ENCODE measurements around the gene CFLAR.
A peak's percentile ranks its signal among the peaks of the same experiment; 100 is the strongest.
"Not testable (repeated sequence)": the region's sequence is repeated elsewhere in the genome, so short reads cannot be mapped to it uniquely, and the experiment has no call there.

Gene CFLAR

DNA sequence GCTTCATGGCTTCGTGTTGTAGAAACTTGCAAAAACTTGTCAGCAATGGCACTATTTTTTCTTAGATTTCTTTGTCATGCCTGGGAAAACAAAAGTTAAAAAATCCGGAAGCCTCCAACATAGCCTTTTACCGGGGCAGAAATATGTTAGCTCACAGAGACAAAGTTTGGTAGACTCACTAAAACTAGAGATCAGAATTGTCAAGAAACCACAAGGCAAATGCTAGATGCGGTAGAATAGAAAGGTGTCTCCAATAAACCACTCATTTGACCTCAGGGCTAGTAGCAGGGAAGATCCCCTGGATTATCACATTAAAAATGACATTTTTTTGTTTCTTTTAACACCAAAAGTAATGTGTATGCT, 67.4 kb downstream of the CFLAR start:
- DNase-seq, result no peak

DNA sequence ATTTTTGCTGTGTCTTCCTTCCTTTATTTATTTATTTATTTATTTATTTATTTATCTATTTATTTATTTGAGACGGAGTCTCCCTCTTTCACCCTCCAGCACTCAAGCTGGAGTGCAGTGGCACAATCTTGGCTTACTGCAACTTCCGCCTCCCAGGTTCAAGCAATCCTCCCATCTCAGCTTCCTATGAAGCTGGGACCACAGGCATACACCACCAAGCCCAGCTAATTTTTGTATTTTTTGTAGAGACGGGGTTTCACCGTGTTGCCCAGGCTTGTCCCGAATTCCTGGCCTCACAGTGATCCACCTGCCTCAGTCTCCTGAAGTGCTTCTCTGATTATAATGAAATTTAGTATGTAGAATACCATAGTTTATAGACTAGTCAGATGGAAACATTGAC, 67.9 kb downstream of the CFLAR start:
- DNase-seq, result not testable (repeated sequence)

DNA sequence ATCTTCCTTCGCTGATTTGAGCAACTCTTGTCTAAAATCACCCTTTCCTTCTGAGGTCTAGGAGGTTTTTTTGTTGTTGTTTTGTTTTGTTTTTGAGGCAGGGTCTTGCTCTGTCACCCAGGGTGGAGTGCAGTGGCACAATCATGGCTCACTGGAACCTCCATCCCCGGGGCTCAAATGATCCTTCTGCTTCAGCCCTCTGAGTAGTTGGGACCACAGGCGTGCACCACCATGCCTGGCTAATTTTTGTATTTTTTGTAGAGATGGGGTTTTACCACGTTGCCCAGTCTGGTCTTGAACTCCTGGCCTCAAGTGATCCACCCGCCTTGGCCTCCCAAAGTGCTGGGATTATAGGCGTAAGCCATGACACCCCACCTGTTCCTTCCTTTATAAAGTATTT, 68.3 kb downstream of the CFLAR start:
- DNase-seq, result not testable (repeated sequence)

DNA sequence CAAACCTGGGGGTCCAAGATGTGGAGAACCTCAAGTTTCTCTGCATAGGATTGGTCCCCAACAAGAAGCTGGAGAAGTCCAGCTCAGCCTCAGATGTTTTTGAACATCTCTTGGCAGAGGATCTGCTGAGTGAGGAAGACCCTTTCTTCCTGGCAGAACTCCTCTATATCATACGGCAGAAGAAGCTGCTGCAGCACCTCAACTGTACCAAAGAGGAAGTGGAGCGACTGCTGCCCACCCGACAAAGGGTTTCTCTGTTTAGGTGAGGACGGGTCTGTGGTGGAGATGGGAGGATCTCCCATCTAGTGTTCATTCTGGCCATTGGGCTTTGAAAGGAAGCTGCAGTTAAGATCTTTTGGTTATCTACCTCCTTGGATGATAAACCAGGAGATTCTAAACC, 69.9 kb downstream of the CFLAR start:
- no peak for DNase-seq

DNA sequence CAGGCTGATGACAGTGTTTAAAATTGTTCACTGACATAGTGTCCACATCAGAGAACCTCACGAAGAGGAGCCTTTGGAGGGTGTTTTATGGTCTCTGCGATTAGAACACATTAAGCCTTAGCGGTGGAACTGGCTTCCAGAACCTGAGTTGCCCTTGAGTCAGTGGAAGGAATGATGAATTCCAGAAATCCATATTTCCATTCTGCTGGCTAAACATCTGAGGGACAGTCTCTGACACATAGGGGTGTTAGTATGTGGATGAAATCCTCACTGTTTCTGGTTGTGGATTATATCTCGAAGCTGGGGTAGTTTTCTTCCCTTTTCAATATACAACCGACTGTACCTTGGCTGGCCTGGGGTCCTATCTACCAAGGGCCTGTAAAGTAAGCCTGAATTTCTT, 71.0 kb downstream of the CFLAR start:
- DNase-seq, result no peak

DNA sequence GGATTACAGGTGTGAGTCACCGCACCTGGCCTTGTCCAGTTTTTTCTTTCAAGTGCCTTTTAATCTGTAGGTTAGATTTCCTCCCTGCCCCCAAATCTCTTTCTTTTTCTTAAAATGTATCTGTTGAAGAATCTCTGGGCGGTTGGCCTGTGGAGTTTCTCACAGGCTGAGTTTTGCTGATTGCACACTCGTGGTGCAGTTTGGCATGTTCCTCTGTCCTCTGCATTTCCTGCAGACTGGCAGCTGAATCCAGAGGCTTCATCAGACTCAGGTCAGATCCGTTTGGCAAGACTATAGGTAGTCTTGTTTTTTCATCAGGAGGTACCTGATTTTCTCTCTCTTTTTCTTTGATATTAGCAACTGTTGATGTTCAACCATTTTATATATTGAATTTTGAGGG, 72.5 kb downstream of the CFLAR start:
- no peak for DNase-seq

DNA sequence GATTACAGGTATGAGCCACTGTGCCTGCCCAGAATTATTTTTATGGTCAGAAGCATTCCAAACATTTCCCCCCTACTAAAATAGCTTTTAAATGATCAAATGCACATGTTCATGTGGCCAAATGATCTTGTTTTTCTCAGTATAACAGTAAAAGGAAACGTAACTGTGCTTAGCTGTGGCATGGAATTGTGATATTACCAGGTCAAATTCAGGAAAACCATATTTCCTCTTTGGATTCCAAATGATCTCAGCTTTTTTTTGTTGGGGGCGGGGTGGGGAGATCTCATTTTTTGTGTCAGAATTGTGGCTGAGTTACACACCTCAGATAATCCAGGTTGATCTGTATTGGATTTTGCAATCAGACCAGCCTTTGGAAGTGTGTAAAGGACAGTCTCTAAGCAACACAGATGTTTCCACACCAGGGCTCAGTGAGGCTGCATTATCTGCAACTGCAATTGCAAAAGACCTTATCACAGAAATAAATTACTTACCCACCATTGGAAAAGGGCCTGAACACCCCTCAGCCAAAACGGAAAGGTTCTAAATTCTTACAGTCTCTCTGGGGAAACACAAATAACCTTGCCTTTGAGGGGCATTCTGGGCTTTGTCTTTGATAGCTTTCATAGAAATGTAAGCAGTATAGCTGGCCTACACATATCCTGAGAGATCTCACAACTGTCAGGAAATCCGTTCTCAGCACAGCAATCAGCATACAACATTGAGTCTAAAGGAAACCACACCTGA, 75.3 kb downstream of the CFLAR start:
- DNase-seq, result no peak

DNA sequence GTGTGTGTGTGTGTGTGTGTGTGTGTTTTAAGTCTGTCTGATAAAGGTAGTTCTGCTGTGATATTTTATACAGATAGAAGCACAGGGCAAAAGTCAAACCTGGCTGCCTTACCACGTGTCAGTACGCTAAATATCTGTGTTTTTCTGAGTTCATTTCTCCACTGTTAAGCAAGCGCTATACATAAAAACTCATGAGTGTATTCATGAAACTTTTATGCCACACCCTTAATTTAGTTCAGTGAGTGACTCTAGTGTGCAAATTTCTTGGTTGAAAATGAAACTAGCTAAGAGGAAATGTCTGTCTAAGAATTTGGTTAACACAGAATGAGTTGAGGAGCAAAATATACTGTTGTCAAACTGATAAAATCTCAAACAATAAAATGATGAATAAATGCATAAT, 78.1 kb downstream of the CFLAR start:
- no peak for DNase-seq

DNA sequence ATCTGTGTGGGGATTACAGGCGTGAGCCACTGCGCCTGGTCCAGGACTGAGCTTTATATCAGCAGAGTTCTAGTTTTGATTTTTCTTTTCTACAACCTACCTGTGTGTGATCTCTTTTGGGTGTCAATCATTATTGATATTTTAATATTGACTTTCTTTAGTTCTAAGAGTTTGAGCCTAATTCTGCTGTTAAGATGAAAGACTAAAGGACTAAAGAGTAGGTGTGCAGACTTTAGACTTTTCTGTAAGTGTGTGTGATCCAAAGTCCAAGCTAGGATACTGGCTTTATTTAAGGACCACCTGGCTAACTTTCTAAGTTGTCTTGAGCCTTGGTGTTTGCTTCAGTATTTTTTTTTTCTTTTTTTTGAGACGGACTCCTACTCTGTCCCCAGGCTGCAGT, 79.4 kb downstream of the CFLAR start:
- no peak for DNase-seq

DNA sequence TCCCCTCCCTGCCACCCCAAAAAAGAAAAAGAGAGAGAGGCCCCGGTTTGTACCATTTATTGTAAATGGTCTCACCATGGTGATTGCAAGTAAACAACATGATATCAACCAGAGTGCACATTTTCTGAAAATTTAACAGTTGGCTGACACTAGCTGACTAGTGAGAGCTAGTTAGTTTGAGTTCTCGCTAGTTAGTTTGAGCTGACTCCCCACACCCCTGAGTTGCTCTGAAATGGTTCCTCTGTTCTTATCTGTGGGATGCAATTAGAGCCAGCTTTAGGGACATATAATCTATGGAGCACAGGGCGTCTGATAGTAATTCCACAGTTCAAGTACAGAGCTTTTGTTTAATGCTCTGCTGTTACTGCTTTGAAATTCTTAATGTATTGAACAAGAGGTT, 80.0 kb downstream of the CFLAR start:
- no peak for DNase-seq

DNA sequence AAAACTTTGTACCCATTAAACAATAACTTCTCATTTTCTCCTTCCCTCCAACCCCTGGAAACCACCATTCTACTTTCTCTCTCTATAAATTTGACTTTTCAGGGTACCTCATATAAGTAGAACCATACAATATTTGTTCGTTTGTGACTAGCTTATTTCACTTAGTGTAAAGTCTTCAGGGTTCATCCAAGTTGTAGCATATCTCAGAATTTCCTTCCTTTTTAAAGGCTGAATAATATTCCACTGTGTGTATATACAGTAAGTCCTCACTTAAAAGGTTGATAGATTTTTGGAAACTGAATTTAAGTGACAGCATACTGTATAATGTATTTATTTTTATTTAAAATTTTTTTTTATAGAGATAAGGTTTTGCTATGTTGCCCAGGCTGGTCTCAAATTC, 80.8 kb downstream of the CFLAR start:
- DNase-seq, result no peak

DNA sequence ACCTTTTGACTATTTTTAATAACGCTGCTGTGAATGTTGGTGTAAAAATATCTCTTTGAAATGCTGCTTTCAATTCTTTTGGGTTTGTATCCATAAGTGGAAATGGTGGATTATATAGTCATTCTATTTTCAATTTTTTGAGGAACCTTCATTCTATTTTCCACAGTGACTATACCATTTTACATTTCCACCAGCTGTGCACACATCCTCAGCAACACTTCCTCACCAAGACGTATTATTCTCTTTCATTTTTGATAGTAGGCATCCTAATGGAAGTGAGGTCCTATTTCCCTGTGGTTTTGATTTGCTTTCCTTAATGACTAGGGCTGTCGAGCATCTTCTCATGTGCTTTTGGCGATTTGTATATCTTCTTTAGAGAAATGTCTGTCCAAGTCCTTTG, 81.8 kb downstream of the CFLAR start:
- DNase-seq, result no peak

DNA sequence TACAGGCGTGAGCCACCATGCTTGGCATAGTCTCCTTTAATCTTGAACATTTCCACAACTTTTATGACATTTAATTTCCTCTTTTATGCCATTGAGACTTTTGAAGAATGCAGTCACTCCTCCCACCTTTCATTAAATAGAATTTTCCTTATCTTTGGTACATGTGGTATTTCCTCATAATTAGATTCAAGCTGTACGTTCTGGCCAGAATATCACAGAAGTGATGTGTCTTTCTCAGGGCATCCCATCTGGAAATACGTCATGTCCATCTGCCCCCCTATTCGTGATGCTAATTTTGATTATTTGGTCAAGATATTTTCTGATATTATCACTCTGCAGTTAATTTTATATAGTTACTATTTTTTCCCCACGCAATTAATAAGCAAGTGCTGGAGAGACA, 83.9 kb downstream of the CFLAR start:
- DNase-seq, result no peak

DNA sequence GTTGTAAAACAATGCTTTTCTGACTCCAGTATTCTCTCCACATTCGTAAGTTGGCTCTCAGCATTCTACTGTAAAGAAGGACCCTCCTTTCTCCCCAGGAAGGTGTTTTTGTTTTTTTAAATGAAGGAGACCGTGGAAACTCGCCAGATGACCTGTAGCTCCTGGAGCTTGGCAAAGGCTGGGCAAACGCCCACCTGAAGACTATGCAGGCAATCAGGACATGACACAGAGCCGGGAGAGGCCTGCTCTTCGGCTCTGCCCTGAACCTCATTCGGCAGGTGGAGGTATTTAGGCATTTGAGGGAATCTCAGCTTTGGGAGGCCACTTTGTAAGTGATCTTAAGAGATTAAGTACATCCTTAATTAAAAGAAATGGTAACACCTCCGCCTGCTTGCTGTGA, 84.4 kb downstream of the CFLAR start:
- no peak for DNase-seq

DNA sequence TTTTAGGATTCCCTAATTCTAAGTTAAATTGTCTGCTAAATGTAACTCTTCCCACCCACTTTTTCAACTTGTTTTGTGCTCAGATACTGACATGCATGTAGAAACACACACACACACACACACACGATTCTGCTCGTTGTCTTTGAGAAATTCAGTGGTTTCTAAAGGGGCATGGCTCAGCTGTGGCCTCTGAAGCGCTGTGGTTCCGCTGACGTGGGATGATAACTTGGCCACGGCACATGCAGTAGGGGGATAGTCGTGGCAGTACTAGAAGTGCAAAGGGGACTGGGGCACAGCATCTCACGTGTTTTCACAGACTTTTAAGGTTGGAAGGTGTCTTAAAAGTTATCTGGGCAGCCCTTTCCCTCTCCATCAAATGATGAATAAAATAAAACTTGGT, 85.4 kb downstream of the CFLAR start:
- no peak for DNase-seq

DNA sequence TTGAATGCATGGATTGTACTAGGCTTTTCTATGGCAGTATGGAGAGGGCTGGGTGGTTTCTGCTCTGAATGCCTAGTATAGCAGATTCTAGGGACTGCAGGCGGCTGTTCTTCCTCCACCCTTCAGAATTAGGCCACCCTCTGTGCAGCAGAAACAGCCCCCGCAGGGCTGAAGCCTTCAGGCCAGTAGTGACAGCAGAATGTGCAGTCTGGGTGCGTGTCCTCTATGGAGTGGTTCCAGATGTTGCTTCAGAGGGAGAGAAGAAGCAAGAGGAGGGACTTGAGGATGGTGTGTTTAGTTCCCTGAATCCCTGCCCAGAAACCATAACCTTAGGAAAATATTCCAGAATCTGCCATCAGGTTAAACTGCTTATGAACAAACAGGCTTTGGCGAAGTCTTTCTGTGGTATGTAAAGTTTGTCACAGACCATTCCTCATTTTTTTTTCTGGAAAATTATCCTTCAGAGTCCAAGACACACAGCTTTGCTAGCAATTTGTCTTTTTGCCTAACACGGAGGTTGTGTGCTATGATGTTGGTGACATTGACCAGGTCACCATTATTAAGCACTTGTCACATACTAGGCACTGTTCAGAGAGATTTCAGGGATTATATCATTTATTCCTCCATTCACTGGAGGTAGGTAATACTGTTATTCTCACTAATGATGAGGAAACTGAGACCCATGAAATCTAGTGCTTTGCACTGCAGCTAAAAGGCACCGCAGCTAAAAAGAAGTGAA, 88.1 kb downstream of the CFLAR start:
- DNase-seq, result peak; percentile 40

DNA sequence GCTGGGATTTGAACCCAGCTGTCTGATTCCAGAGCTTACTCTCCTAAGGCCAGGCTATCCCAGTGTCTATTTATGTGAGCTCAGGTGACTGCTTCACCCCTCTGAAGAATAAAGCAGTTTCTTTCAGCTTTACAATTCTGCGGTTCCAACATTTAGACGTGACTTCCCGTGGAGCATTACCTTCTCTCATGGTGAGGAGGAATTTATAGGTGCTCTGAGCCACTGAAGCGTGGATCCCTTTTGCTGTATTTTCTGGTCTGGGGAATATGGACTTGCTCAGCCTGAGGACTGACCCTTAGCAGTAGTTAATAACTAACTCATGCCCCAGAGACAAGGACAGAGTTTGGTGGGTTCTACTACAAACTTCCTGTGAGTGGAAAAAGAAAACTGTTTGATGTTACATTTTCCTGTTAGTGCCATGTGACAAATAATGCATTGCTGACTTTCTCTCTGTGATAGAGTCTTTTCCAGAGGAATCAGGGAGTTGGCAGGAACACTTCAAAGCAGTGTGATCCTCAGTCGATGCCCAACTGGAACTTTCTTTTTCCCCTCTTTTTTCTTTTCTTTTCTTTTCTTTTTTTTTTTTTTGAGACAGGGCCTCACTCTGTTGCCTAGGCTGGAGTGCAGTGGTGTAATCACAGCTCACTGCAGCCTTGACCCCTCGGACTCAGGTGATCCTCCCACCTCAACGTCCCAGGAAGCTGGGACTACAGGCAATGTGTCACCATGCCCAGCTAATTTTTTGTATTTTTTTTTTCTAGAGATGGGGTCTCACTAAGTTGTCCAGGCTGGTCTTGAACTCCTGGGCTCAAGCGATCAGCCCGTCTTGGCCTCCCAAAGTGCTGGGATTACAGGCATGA, 88.9 kb downstream of the CFLAR start:
- no peak for DNase-seq

DNA sequence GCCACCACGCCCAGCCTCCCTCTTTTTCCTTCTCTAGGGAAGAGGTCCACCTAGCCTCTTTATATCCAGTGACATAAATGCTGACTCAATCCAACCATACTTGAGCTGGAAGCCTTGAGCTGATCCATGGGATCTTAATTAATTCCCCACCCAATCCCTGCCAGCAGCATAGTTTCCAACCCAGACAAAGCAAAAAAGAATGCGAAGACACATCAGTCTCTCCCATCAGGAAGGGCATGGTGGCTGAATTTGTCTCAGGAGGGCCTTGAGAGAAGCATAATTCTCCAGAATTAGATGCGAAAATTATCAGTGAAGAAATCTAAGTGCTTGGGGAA, 89.5 kb downstream of the CFLAR start:
- peak; percentile 49 for DNase-seq

DNA sequence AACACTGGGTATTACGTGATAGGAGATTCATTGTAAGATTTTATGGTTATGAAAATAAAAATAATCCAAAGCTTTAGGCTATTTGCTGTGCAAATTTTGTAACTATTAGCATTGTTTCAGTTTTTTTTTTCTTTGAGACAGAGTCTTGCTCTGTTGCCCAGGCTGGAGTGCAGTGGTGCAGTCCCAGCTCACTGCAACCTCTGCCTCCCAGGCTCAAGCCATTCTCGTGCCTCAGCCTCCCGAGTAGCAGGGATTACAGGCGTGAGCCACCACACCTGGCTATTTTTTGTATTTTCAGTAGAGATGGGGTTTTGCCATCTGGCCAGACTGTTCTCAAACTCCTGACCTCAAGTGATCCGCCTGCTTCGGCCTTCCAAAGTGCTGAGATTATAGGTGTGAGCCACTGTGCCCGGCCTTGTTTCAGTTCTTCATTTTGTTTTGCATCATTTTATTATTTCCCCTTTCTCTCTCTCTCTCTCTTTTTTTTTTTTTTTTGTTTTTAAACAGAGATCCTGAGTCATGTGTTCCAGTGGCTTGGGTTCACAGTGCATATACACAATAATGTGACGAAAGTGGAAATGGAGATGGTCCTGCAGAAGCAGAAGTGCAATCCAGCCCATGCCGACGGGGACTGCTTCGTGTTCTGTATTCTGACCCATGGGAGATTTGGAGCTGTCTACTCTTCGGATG, 92.7 kb downstream of the CFLAR start:
- no peak for DNase-seq

DNA sequence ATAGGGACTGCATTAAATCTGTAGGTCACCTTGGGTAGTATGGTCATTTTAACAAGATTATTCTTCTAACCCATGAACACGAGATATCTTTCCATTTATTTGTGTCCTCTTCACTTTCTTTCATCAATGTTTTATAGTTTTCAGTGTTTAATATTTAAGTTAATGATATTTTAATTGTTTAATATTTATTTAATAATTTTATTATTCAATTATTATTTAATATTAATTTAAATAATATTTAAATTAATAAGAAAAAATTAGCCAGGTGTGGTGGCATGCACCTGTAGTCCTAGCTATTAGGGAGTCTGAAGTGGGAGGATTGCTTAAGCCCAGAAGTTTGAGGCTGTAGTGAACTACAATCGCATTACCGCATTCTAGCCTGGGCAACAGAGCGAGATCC, 100.0 kb downstream of the CFLAR start:
- DNase-seq, result no peak

DNA sequence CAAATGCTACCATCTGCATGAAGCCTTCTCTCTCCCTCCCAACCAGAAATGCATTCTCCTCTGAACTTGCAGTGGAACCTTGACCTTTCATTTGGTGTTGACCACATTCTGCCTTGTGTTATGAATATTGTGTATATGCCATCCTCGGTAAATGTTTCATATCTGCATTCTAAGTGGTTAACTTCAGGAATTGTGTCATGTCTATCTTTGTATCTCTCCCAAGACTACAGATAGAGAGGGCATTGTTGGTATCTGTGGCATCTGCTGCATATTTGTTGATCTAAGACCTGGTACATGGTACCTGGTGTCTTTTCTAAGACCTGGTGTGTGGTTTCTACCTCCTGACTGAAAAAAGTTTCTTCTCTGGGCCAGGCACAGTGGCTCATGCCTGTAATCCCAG, 101.0 kb downstream of the CFLAR start:
- no peak for DNase-seq

DNA sequence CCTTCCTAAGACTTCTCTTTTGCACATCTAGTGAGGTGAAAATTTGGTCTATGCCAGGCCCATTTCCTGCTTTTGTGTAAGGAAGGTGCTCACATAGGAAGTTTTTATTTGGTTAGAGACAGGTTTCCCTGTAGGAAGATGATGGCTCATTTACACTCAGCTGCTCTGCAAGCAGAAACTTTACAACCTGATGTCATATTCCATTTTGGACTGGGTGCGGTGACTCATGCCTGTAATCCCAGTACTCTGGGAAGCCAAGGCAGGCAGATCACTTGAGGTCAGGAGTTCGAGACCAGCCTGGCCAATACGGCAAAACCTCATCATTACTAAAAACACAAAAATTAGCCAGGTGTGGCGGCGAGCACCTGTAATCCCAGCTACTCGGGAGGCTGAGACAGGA, 102.8 kb downstream of the CFLAR start:
- DNase-seq, result no peak

DNA sequence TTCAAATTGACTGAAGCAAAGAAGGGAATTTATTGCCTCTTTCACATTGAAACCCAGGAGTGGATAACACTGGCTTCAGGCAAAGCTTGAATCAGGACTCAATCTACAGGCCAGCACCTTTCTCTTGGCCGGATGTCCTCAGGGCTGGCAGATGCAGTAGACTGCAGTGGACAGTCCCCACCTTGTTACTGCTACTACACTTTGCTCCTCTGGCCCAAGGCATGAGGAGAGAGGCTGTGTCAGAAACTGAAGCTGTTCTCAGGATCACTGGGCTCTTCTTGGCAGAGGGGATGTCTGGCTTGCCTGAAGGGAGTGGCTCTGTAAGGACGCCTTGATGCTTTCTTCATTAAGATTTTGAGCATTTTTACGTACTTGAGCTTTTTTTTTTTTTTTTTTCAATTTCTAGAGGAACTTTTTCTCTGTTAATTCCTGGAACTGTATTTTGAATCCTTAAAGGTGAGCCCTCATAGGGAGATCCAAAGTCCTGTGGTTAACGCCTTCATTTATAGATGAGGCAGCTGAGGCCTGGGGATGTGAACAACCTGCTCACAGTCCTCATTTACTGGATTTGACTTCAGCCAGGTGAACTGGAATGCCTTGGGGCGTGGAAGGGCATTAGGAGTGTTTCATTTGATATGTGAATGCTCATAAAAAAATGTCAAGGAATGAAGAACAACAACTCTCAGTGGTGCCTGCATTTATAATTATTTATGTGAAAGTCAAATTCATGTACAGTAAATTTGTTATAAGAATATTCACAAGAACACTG, 103.5 kb downstream of the CFLAR start:
- DNase-seq, result no peak

Data from fibroblast of skin of right biceps (primary cell).